Psoas muscle (tissue), 8 donors: ENCODE results near the gene PCDHA4. TPM values are rescaled to one million over a fixed set of nuclear protein-coding genes. Genes with fewer than 3 reads are reported as not detected.
"Not testable (repeated sequence)": the region's sequence is repeated elsewhere in the genome, so short reads cannot be mapped to it uniquely, and the experiment has no call there.

Experiments
- ATAC-seq, 4 donors: fragments of 200-7000 bp; cut with Tn5 transposase; one replicate each; pipeline ENCODE4 v1.9.1; 2020; ENCODE audit warnings: moderate library complexity in 3 of 4, mild to moderate bottlenecking in 2 of 4
- DNase-seq, 2 donors: peaks; one replicate each; pipeline ENCODE4 v3.0.0-alpha.2; 2020
- H3K27ac ChIP-seq: fragments of 200-600 bp; one replicate; pipeline ENCODE4 v1.8.0; 2022
- H3K27me3 ChIP-seq, 3 donors: fragments of 200-600 bp in 1 of 3; one replicate each; pipeline versions ENCODE4 v1.6.1 to v1.8.0; 2013 to 2022; ENCODE audit warnings: low read length in 2 of 3, mild to moderate bottlenecking in 2 of 3, moderate library complexity in 1 of 3; ENCODE audit not compliant: insufficient read depth in 3 of 3
- H3K36me3 ChIP-seq, 2 donors: fragments of 200-600 bp in 1 of 2; one replicate each; pipeline versions ENCODE4 v1.6.1 to v1.8.0; 2013 to 2022; ENCODE audit warnings: low read depth in 1 of 2, mild to moderate bottlenecking in 1 of 2, moderate library complexity in 1 of 2; ENCODE audit not compliant: insufficient read depth in 1 of 2
- H3K4me1 ChIP-seq: fragments of 200-600 bp; one replicate; pipeline ENCODE4 v1.8.0; 2022
- H3K4me3 ChIP-seq: fragments of 200-600 bp; one replicate; pipeline ENCODE4 v1.8.0; 2022; ENCODE audit warnings: mild to moderate bottlenecking
- H3K9me3 ChIP-seq: fragments of 200-600 bp; one replicate; pipeline ENCODE4 v1.8.0; 2022
- WGBS, 3 donors: extraction: QIAGEN DNeasy Blood & Tissue Kit; methylation state at CpG; one replicate each; pipeline versions ENCODE4 v1.1.6 to v1.1.7; 2013; 5-methylcytosine and 5-hydroxymethylcytosine counted together
- intact Hi-C, 2 donors: fragments of 100-400 bp; cut with DNase I; formaldehyde crosslinking; loops; one replicate each; pipeline versions ENCODE4 v1.11.0 to v1.14.2; 2022
- polyA plus RNA-seq, 3 donors: library from polyadenylated mRNA; stranded (reverse); fragments of 200-250 nt; gene quantifications; one replicate each; pipeline ENCODE4 v1.2.3, GENCODE V29; 2013
- total RNA-seq, 4 donors: library from RNA; stranded (reverse); fragmentation: NEBNext Ultra II Directional in 2 of 4; extraction: Animal tissue kit (Norgen Biotek cat#: 25700) in 2 of 4; gene quantifications; one replicate each; pipeline versions ENCODE4 v1.2.1 to v1.2.4, GENCODE V29; 2021 to 2023
- TF ChIP-seq, protein P1 (sequence below): fragments of 200-600 bp; IDR thresholded peaks from one replicate; pipeline ENCODE4 v1.8.0; 2022; ENCODE audit warnings: antibody characterized with exemption
- donor health status: healthy with polysubstance abuse.
- donor health status: DM: no; HTN: no; CAD: no; lungs with moderate emphysema.
- donor health status: Bipolar disorder and iron deficiency.
- donor health status: healthy.
- donor health status: DM: yes; HTN: yes; CAD: no.
- donor health status: DM: no; HTN: no; CAD: no.
- donor health status: DM: no; HTN: no; CAD: no.
- donor health status: DM: yes; HTN: yes; CAD: no.

Gene PCDHA4
- total and polyA plus RNA-seq, 7 donors, result 0.01 to 0.08 (median 0.06) TPM; not detected in 2

GRCh38 chr5:140785905-140786686 lies 20.8 kb upstream of the PCDHA4 start, which contains the start of gene PCDHA1:
TSS of gene PCDHA1 (plus strand) at chr5:140786140.
- DNase-seq, result no peak
- no peak within 1 kb of the TSS for H3K27ac ChIP-seq
- no peaks in the 10 kb centered on the region for H3K36me3 ChIP-seq
- WGBS, 3 donors, result 17 to 21% (median 18%) methylated on average over 29 of the region's 29 CpGs
- TF ChIP-seq, protein P1, sequence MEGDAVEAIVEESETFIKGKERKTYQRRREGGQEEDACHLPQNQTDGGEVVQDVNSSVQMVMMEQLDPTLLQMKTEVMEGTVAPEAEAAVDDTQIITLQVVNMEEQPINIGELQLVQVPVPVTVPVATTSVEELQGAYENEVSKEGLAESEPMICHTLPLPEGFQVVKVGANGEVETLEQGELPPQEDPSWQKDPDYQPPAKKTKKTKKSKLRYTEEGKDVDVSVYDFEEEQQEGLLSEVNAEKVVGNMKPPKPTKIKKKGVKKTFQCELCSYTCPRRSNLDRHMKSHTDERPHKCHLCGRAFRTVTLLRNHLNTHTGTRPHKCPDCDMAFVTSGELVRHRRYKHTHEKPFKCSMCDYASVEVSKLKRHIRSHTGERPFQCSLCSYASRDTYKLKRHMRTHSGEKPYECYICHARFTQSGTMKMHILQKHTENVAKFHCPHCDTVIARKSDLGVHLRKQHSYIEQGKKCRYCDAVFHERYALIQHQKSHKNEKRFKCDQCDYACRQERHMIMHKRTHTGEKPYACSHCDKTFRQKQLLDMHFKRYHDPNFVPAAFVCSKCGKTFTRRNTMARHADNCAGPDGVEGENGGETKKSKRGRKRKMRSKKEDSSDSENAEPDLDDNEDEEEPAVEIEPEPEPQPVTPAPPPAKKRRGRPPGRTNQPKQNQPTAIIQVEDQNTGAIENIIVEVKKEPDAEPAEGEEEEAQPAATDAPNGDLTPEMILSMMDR, result no peak
- intact Hi-C loops, result no loop called here
- no peaks in the 10 kb centered on the region for H3K4me1 ChIP-seq
- peaks cover 16% of the 10 kb centered on the region for H3K9me3 ChIP-seq
- H3K27me3 ChIP-seq, result peaks cover 0 to 35% (median 16%) of the 10 kb centered on the region in 3 donors
- H3K4me3 ChIP-seq, result no peak within 1 kb of the TSS
- no peak for ATAC-seq

DNA sequence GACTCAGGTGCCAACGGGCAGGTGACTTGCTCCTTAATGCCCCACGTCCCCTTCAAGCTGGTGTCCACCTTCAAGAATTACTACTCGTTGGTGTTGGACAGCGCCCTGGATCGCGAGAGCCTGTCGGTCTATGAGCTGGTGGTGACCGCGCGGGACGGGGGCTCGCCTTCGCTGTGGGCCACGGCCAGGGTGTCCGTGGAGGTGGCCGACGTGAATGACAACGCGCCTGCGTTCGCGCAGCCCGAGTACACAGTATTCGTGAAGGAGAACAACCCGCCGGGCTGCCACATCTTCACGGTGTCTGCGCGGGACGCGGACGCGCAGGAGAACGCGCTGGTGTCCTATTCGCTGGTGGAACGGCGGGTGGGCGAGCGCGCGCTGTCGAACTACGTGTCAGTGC lies 19.4 kb upstream of the PCDHA4 start:
- DNase-seq, intact Hi-C loops, H3K36me3 ChIP-seq, ATAC-seq, H3K4me3 ChIP-seq, H3K27ac ChIP-seq, H3K4me1 ChIP-seq: not testable (repeated sequence)
- peaks cover 16% of the 10 kb centered on the region for H3K9me3 ChIP-seq
- H3K27me3 ChIP-seq, result peaks cover 2 to 35% (median 18%) of the 10 kb centered on the region in 3 donors
- WGBS, 3 donors, result 33 to 38% (median 34%) methylated on average over 44 of the region's 44 CpGs

GRCh38 chr5:140787849-140788504 lies 18.9 kb upstream of the PCDHA4 start:
- H3K4me3 ChIP-seq, H3K36me3 ChIP-seq, H3K27ac ChIP-seq, intact Hi-C loops, DNase-seq, ATAC-seq, H3K4me1 ChIP-seq: not testable (repeated sequence)
- Histone ChIP-seq H3K27me3 (peaks cover 2 to 37% (median 18%) of the 10 kb centered on the region in 3 donors), H3K9me3 (peaks cover 14% of the 10 kb centered on the region)
- WGBS, 3 donors, result 25 to 37% (median 29%) methylated on average over 66 to 70 of the region's 70 CpGs

DNA sequence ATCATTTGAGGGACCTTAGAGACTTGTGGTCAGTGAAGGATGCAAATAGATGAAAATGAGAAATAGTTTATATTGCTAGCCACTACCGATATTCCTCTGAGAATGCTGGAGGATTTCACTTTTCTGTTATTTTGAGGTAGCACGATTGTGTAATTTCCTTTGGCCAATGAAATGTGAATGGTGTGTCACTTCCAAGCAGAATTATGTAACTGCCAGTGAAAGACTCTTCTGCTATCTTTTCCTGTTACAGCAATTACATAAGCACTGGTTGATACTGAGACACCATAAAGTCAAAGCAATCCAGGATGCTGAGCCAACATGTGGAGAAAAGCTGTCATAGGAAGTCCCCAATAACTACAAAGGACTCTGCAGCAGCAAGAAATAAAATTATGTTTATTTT lies 15.8 kb upstream of the PCDHA4 start:
- DNase-seq (no peak), ATAC-seq (no peak)
- H3K9me3 ChIP-seq, result peaks cover 21% of the 10 kb centered on the region
- H3K4me1 ChIP-seq, result no peaks in the 10 kb centered on the region
- no peak overlapping the region for H3K27ac ChIP-seq
- H3K27me3 ChIP-seq, result peaks cover 2 to 40% (median 15%) of the 10 kb centered on the region in 3 donors
- TF ChIP-seq, protein P1, result no peak
- no peak overlapping the region for H3K4me3 ChIP-seq
- WGBS, 3 donors, result 23 to 36% (median 31%) methylated on average over 2 of the region's 2 CpGs
- intact Hi-C loops, result no loop called here
- H3K36me3 ChIP-seq, result no peaks in the 10 kb centered on the region

DNA sequence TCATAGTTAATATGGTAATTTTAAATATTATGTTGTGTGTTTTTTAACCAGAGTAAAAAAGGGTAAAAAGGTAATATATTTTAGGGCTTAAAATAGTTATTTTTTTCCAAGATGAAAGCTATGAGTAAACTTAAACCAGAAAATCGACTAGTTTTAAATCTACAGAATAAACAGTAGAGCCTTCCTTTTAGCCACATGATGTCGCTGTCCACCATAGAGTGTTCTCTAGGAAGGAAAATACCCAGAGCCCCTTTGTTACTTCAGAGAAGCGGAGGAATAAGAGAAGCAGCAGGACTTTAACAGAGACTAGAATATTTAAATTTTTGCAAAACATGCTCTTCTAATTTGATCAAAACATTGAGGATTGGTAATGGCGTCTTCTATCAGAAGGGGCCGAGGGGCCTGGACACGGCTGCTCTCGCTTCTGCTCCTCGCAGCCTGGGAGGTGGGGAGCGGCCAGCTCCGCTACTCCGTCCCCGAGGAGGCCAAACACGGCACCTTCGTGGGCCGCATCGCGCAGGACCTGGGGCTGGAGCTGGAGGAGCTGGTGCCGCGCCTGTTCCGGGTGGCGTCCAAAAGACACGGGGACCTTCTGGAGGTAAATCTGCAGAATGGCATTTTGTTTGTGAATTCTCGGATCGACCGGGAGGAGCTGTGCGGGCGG lies 12.1 kb upstream of the PCDHA4 start, which contains the start of gene PCDHA2:
TSS of gene PCDHA2 (plus strand) at position 258 of the 664 bp plus-strand sequence.
- WGBS, 3 donors, result 15 to 22% (median 18%) methylated on average over 27 of the region's 27 CpGs
- no peak within 1 kb of the TSS for H3K4me3 ChIP-seq
- TF ChIP-seq, protein P1, result no peak
- intact Hi-C loops, result no loop called here
- ATAC-seq (no peak), DNase-seq (no peak)
- H3K4me1 ChIP-seq, result no peaks in the 10 kb centered on the region
- no peaks in the 10 kb centered on the region for H3K36me3 ChIP-seq
- peaks cover 9% of the 10 kb centered on the region for H3K9me3 ChIP-seq
- H3K27ac ChIP-seq, result no peak within 1 kb of the TSS
- H3K27me3 ChIP-seq, result peaks cover 2 to 10% (median 8%) of the 10 kb centered on the region in 3 donors
